Liver (tissue), 3 donors: ENCODE data around the gene PAN3.

Source experiments
- GABPA ChIP-seq, 2 donors: IDR thresholded peaks in 1 of 2; conservative IDR thresholded peaks in 1 of 2; 2 replicates each; pipeline ENCODE4 v1.6.1; 2016; ENCODE audit warnings: antibody characterized with exemption in 2 of 2, mild to moderate bottlenecking in 1 of 2, moderate library complexity in 1 of 2
- JUND ChIP-seq, 2 donors: IDR thresholded peaks; 2 replicates each; pipeline ENCODE4 v1.6.1; 2016; ENCODE audit warnings: antibody characterized with exemption in 2 of 2
- TAF1 ChIP-seq: conservative IDR thresholded peaks from 2 replicates; pipeline ENCODE4 v1.6.1; 2016; ENCODE audit warnings: antibody characterized with exemption, mild to moderate bottlenecking
- YY1 ChIP-seq: IDR thresholded peaks from 2 replicates; pipeline ENCODE4 v1.6.1; 2016; ENCODE audit warnings: antibody characterized with exemption, mild to moderate bottlenecking
- TF ChIP-seq, protein P1 (sequence below): fragments of 150-350 bp; IDR thresholded peaks from 2 replicates; pipeline ENCODE4 v1.5.1; 2017; ENCODE audit warnings: improper control_type of control experiment, low read depth, low read length; ENCODE audit not compliant: missing input control
- TF ChIP-seq, protein P2 (sequence below): IDR thresholded peaks from 2 replicates; pipeline ENCODE4 v1.6.1; 2016; ENCODE audit warnings: antibody characterized with exemption
- TF ChIP-seq, protein P3 (sequence below): IDR thresholded peaks from 2 replicates; pipeline ENCODE4 v1.6.1; 2016; ENCODE audit warnings: antibody characterized with exemption, mild to moderate bottlenecking
- donor health status: healthy.
- donor health status: healthy.

DNA sequence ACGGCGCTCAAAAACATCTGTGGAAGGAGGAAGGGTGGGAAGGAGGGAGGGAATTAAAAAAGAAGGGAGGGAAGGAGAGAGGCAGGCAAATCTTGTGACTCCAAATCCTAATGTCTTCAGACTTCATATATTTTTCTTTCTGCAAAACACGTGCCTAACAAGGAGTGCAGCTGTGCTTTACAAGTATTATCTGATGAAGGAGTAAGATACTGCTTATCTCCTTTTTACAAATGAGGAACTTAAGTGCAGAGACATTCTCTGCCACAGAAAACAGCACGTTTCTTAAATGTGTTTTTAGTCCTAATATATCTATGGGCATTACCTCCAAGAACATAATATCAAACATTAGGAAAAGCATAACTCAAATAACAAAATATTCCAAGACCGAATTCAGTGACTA, 44.5 kb upstream of the PAN3 start:
- TF ChIP-seq YY1, result no peak
- TF ChIP-seq, protein P1, sequence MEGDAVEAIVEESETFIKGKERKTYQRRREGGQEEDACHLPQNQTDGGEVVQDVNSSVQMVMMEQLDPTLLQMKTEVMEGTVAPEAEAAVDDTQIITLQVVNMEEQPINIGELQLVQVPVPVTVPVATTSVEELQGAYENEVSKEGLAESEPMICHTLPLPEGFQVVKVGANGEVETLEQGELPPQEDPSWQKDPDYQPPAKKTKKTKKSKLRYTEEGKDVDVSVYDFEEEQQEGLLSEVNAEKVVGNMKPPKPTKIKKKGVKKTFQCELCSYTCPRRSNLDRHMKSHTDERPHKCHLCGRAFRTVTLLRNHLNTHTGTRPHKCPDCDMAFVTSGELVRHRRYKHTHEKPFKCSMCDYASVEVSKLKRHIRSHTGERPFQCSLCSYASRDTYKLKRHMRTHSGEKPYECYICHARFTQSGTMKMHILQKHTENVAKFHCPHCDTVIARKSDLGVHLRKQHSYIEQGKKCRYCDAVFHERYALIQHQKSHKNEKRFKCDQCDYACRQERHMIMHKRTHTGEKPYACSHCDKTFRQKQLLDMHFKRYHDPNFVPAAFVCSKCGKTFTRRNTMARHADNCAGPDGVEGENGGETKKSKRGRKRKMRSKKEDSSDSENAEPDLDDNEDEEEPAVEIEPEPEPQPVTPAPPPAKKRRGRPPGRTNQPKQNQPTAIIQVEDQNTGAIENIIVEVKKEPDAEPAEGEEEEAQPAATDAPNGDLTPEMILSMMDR, result no peak
- TF ChIP-seq, protein P2, sequence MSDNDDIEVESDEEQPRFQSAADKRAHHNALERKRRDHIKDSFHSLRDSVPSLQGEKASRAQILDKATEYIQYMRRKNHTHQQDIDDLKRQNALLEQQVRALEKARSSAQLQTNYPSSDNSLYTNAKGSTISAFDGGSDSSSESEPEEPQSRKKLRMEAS, result no peak
- TF ChIP-seq GABPA (IDR thresholded peaks at IDR 0.05 in 1 of 2, conservative IDR thresholded peaks at IDR 0.05 in 1 of 2), result no peak
- TF ChIP-seq, protein P3, sequence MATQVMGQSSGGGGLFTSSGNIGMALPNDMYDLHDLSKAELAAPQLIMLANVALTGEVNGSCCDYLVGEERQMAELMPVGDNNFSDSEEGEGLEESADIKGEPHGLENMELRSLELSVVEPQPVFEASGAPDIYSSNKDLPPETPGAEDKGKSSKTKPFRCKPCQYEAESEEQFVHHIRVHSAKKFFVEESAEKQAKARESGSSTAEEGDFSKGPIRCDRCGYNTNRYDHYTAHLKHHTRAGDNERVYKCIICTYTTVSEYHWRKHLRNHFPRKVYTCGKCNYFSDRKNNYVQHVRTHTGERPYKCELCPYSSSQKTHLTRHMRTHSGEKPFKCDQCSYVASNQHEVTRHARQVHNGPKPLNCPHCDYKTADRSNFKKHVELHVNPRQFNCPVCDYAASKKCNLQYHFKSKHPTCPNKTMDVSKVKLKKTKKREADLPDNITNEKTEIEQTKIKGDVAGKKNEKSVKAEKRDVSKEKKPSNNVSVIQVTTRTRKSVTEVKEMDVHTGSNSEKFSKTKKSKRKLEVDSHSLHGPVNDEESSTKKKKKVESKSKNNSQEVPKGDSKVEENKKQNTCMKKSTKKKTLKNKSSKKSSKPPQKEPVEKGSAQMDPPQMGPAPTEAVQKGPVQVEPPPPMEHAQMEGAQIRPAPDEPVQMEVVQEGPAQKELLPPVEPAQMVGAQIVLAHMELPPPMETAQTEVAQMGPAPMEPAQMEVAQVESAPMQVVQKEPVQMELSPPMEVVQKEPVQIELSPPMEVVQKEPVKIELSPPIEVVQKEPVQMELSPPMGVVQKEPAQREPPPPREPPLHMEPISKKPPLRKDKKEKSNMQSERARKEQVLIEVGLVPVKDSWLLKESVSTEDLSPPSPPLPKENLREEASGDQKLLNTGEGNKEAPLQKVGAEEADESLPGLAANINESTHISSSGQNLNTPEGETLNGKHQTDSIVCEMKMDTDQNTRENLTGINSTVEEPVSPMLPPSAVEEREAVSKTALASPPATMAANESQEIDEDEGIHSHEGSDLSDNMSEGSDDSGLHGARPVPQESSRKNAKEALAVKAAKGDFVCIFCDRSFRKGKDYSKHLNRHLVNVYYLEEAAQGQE, result no peak
- no peak for TF ChIP-seq JUND (IDR thresholded peaks at IDR 0.05)
- no peak for TF ChIP-seq TAF1
